GM12891 (cell line): ENCODE results near the gene SEMA5A.

Source experiments
- DNase-seq: peaks from one replicate; pipeline ENCODE4 v3.0.0; 2011; ENCODE audit warnings: low spot score; ENCODE audit not compliant: insufficient read length
- FAIRE-seq: peaks from 2 replicates; lab custom pipeline; 2011; peaks lifted over from hg19 to GRCh38; lab: Jason Lieb, UNC
- PAX5 ChIP-seq: IDR thresholded peaks from 2 replicates; pipeline ENCODE4 v1.6.1; 2011; ENCODE audit warnings: low read length, moderate library complexity, mild to moderate bottlenecking; ENCODE audit not compliant: insufficient read depth, severe bottlenecking
- POLR2A ChIP-seq: IDR thresholded peaks from 2 replicates; pipeline ENCODE4 v1.6.1; 2011; ENCODE audit warnings: low read depth, low read length, control low read depth
- POLR2AphosphoS5 ChIP-seq: IDR thresholded peaks from 2 replicates; pipeline ENCODE4 v1.6.1; 2011; ENCODE audit warnings: low read depth, low read length, control low read depth
- POU2F2 ChIP-seq: IDR thresholded peaks from 2 replicates; pipeline ENCODE4 v1.6.1; 2011; ENCODE audit warnings: low read depth, mild to moderate bottlenecking, control low read depth, low read length, moderate library complexity
- SPI1 ChIP-seq: IDR thresholded peaks from 2 replicates; pipeline ENCODE4 v1.6.1; 2011; ENCODE audit warnings: low read depth, low read length, control low read depth
- TAF1 ChIP-seq: IDR thresholded peaks from 2 replicates; pipeline ENCODE4 v1.6.1; 2011; ENCODE audit warnings: low read depth, low read length, control low read depth

SEMA5A gene

DNA sequence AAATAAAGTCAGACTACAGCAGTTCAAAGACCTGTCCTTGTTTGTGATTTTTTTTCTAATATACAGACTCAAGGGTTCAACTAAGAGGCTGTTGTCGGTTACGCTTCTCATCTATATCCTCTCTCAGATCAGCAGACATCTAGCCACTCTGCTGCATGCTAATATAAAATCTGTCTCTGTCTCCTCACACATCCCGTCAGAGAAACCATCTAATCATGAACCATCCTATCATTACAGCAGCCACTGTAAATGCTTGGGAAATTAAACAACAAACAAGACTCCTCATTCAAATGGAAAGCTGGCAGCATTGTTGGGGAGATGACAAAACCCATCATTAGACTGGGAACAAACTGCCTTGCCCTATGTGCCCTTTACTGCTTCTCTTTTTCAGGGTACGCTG lies 94.8 kb downstream of the SEMA5A start:
- DNase-seq (no peak), FAIRE-seq (no peak)
- no peak for TF ChIP-seq POLR2AphosphoS5
- TF ChIP-seq SPI1, result no peak
- no peak for TF ChIP-seq TAF1
- no peak for TF ChIP-seq PAX5
- no peak for TF ChIP-seq POU2F2
- TF ChIP-seq POLR2A, result no peak

DNA sequence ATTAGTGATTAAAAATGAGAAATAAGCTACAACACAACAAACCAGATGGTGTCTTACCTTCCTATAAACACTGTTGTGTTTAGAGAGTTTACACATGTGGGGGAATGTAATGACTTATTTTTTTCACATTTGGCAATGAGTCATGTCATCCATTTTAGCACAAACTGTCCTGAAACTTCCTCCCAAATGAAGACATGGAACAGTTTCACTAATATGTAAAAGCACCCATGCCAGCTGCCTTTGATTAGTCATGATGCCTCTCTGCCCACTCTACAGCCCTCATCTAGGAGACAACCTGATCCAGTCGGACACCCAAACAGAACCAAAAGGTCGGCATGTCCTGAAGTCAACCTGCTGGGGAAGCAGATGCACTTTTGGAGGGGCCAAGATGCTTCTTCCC lies 98.2 kb downstream of the SEMA5A start:
- TF ChIP-seq POLR2AphosphoS5, result no peak
- TF ChIP-seq POLR2A, result no peak
- TF ChIP-seq PAX5, result no peak
- no peak for TF ChIP-seq SPI1
- no peak for TF ChIP-seq TAF1
- no peak for TF ChIP-seq POU2F2
- DNase-seq (no peak), FAIRE-seq (no peak)

DNA sequence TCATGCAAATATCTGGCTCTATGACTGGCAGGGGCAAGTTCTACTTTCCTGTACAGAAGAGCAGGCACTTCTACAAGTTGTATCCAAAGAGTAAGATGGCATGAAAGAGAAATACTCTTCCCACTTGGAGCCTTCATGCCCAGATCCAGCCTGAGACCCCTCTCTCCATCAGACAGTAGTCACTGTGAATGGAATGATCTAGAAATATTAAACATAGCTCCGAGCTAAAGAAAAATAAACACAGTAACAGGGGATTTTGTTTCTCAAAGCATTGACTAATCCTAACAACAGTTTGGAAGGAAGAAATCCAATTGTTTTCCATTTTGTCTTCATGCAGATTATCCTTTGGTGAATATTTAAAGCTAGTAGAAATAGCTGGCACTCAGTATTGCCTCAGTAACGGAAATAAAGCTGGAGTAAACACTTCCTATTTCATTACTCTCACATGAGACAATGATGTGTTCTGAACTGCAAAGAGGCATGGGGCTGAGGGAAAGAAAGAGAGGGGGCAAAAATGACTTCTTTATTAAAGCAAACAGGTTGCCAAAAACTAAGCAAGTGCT lies 100.0 kb downstream of the SEMA5A start:
- TF ChIP-seq PAX5 (no peak), POLR2AphosphoS5 (no peak), POU2F2 (no peak), POLR2A (no peak), SPI1 (no peak), TAF1 (no peak)
- DNase-seq (no peak), FAIRE-seq (no peak)

DNA sequence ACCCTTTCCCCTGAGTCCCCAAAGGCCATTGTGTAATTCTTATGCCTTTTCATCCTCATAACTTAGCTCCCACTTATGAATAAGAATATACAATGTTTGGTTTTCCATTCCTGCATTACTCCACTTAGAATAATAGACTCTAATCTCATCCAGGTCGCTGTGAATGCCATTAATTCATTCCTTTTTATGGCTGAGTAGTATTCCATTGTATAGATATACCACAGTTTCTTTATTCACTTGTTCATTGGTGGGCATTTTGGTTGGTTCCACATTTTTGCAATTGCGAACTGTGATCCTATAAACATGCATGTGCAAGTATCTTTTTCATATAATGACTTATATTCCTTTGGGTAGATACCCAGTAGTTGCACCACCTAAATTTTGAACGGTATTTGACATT lies 101.5 kb downstream of the SEMA5A start:
- no peak for DNase-seq
- no peak for FAIRE-seq
- TF ChIP-seq POLR2A (no peak), SPI1 (no peak), POU2F2 (no peak)

DNA sequence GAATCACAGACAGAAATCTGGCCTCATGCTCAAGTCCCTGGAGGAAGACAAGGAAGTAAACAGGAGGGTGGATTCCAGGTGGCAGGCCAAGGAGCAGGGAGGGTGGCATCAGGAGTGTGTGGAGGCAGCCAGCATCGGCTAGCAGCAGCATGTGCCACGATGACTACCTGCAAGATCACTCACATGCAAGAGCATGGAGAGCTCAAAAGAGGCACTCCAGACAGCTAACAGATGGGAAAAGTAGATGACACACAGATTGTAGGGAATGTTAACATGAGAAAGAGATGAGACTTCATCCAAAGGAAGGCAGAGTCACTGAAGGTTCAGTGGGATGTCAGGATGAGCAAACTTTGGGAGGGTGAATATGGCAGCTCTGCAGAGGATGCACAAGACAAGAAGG lies 104.3 kb downstream of the SEMA5A start:
- no peak for DNase-seq
- TF ChIP-seq POLR2AphosphoS5 (no peak), TAF1 (no peak), SPI1 (no peak), POLR2A (no peak), PAX5 (no peak), POU2F2 (no peak)
- FAIRE-seq, result no peak

DNA sequence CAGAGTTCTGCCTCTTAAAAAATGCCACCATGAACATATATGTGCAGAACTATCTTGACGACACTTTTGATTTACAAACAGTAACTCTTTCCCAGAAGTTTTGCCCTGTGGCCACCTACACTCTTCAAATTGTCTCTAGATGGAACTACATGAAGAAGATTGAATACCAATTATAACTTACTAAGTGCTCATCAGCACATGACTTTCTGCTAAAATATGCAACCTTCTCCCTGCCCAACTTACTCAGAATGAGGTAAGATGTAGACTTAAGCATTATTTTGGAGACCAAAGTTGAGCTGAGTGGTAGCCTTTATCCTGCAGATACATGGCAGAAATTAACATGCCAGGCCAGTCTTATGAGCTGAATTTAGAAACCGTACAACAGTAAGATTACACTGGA lies 105.4 kb downstream of the SEMA5A start:
- DNase-seq (no peak), FAIRE-seq (no peak)
- TF ChIP-seq POLR2AphosphoS5 (no peak), SPI1 (no peak), POU2F2 (no peak), POLR2A (no peak), TAF1 (no peak), PAX5 (no peak)

DNA sequence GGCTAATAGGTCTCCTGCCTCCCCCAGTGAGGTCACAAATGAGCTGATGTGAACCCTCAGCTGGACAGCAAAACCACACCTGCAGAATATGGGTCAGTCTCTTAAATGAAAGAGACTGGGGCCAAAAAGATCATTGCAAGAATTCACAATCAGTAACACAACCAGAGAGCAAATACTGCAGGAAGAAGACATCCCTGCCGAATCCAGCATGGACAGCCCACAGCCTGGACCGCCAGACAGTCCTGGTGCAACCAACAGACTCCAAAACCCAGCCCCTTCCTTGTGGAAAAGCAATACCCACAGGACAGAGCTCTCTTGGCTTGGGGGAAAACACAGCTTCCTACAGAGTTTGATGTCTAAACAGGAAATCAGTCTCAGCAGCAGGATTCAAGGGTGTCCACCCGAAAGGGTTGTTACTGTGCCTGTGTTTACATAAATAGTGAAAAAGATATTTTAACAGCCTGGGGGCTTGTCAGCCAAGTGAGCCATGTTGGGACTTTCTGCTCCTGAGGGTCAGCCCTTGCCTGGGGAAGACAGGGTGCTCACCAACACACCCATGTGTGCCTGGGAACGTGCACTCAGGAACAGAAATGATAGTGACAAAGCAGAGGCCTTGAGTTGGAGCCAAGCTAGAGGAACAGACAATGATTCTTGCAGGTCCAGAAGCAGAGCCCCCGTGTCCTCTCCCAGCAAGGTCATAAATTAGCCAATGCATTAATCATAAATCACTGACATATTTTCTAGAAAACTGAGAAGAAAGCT lies 106.2 kb downstream of the SEMA5A start:
- TF ChIP-seq POLR2A (no peak), POLR2AphosphoS5 (no peak), SPI1 (no peak), PAX5 (no peak), TAF1 (no peak), POU2F2 (no peak)
- FAIRE-seq (no peak), DNase-seq (no peak)

DNA sequence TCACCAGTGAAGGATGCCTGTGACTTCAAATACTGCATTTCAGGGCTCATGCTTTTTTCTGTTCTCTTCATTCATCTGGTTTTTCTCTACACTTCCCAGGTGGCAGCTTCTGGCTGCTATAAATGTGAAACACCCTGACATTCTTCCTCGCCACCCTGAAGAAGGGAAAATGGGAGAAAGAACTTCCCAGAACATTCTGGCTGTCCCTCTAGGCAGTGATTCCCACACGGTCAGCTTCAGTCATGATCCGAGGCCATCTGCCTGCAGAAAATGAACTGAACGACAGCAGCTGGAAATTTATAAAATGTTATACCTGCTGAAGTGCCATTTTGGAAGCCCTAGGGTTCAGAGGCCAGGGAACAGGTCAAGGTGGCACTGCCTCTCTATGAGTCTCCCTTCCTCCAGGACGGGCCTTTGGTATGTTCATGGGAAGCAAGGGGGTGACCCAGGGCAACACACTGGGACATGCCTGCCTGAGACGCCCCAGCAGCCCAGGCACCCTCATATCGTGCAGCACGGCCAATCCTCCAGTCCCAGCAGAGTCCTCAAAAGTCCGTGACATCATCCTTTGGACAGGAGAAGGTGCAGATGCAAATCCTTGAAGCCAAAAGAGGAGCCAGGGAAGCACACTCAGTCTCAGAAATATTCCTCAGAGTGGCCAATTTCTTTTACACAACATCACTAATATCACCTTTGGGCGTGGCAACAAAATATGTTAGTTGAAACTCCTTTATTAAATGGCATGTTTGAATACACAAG lies 107.1 kb downstream of the SEMA5A start:
- FAIRE-seq (no peak), DNase-seq (no peak)
- TF ChIP-seq SPI1 (no peak), POU2F2 (no peak), PAX5 (no peak), POLR2A (no peak), POLR2AphosphoS5 (no peak), TAF1 (no peak)

DNA sequence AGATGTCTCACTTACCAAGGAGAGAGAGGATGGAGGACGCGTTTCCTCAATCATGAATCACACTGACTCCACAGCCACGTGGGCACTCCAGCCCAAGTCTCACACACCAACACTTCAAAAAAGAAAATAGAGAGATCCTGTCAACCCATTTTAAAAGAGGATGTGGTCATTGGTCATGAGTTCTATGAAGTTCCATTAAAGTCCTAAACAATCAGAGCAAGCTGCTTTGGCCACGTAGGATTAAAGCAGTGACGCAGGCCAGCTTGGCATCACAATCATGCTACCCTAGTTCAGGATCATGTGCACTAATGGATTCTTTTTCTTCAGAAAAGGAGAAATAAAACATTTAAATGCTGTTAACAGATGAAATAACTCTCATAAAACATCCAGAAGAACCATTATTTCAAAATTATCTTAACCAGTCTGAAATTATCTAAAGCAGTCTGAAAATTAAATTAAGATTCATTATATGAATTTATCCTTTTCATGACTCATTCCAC lies 108.1 kb downstream of the SEMA5A start:
- no peak for FAIRE-seq
- DNase-seq, result no peak
- TF ChIP-seq POLR2AphosphoS5 (no peak), SPI1 (peak; percentile 50; the same call in 1 of the 2 replicates)
